DMS53 treated with DMSO at 0.1 percent for 48 hours (cell line): ENCODE data around the gene IMMP2L.
"Not testable (repeated sequence)": the region's sequence is repeated elsewhere in the genome, so short reads cannot be mapped to it uniquely, and the experiment has no call there.

ENCODE experiments used
- DNase-seq: peaks from one replicate; lab custom pipeline; 2025; ENCODE audit not compliant: unreplicated experiment; lab: John Stamatoyannopoulos, UW

Gene IMMP2L

DNA sequence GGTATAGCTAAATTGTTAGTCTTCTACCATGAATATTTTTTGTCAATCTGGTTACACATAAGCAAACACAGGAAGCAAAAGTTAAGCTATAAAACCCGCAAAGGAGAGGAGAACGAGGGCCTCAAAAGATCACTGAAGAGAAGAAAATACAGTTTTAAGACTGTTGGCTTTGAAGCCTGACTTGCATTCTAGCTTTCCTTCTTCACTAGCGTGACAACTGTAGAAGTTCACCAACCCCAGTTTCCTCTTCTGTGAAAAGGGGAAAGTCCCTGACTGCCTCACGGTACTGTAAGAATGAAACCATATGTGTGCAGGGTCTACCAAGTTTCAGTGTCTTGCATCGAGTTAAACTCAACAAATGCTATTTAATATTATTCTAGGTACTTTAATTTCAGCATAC, 478.9 kb downstream of the IMMP2L start:
- DNase-seq: no peak

DNA sequence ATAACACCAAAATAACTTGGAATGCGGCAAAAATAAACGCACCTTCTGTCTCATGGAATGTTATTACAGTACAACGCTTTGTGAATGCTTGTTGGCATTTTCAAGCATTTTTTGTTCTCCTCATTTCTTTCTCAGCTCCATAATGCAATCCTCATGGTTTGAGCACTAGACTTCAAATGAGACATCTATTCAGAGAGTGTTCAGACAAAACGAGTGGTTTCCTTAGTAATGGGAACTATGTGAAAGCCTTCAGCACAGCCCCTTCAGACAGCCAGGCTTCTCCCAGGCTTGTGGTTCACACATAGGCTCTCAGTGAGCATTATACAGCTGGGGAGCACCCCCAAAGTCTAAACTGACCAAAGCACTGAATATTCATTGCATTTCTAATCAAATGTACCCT, 479.9 kb downstream of the IMMP2L start:
- no peak for DNase-seq

DNA sequence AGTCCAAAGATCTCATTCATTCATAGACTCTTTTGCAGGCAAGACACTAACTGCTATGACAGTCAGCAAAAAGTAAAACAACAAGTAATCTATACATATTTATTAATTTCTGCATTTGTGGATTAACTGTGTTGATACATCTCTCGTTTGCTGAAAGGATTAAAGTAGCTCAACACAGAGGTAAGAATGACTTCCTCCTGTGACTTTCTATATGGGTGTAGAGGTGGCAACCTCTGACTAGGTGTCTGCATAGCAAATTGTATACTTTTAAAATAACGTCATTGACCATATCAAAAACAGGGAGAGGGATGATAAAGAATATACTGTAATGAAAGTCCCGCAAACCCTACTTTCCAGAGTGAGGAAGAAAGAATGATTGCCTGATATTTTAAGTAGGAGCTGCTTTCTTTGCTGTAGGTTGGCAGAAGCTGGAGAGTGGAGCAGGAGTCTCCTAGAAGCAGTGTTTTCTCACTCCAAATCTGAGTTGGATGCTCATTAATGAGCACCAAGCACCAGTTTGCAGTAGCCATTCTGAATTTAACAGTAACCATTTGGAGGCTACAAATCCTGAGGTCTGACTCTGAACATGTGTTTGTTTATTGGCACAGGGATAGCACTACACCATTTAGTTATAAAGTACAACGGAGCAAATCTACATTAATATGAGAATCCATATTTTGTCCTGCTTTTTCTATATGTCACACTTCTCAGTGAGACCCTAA, 480.6 kb downstream of the IMMP2L start:
- DNase-seq: no peak

DNA sequence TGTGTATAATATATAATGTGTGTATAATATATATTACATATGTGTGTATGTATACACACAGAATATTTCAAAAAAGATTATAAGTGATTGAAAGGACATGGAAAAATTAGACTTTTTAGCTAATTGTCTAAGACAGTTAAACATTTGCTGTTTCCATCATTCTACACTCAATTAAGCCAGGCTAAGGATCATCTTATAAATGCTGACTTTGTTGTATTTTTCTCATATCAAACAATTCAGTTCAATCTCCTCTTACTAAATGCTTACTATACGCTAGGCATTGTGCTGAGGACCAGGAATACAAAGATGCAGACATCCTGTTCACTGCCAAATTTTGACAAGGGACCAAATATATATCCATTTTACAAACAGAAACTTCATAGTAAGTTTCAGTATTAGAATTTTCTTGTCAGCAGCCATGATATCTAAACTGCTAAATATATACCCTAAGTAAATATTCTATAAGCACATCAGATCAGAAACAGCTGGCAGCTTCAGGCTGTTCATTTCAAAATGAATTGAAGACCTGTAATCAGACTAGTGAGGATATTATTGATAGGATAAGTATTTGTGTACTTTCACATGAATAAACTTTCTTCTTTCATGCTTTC, 481.7 kb downstream of the IMMP2L start:
- DNase-seq: no peak

DNA sequence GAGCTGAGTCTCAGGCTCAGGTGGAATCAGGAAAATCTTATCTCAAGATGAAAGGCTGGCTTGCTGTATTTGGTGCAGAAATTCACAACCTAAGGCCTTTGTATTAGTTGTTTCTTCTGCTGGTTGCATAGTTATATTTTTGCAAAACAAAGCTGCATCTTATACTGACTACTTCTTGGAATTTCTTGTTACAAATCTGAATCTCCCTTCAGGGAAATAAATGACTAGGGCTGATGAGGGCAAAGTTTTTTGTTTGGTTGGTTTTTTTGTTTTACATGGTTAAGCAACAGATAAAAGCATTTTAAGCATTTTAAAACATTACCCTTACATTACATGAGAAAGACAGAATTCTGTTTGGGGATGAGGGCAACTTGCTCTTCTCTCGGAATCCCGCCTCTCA, 485.3 kb downstream of the IMMP2L start:
- no peak for DNase-seq

DNA sequence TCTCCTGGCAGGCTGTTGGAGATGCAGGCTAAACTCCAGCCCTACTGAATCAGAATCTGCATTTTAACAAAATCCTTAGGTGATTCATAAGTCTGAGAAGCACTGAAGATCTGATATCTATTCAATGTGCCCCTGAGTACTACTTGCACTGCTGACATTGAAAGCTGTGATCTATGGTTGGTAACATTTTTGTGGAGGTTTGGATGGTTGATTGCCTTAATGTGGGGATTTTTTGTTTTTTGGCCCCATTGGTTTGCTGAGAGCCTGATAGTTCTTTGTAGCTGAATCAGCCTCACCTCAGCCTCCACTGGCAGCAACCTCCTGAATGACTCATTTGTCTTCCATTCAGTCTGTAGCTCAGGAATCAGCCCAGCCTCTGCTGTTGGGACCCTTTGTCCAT, 486.1 kb downstream of the IMMP2L start:
- no peak for DNase-seq

DNA sequence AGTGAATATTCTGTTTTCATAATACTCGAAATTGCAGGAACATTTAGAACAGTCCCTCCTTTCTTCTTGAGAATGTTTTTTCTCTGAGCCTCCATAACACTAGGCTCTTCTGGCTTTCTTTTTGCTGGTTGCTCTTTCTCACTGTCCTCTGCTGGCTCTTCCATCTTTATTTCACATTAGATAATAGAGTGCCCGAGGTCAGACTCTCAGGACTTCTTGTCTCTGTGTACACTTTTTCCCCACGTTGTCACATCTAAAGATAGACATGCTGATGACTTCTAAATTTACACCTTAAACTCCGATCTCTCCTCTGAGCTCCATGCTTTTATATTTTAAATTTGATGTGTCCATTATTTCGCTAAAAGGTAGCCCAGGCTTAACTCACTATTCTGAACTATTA, 486.8 kb downstream of the IMMP2L start:
- DNase-seq: no peak

DNA sequence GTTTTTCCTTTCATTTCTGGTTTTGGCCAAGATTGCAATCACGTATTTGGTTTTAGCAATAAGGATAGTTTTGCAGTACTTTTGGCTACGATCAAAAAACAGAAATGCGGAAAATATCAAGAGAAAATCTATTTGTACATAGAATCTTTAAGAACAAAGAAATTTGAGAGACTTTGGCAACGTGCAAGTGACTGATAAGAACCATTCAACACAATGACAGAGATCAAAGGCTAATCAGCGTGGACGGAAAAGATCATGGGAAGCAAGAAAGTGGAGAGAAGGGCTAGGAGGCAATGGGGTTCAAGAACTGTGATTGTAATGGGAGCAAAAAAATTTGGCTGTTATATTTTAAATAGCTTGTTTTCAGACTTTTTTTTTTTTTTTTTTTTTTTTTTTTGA, 487.5 kb downstream of the IMMP2L start:
- DNase-seq: no peak

DNA sequence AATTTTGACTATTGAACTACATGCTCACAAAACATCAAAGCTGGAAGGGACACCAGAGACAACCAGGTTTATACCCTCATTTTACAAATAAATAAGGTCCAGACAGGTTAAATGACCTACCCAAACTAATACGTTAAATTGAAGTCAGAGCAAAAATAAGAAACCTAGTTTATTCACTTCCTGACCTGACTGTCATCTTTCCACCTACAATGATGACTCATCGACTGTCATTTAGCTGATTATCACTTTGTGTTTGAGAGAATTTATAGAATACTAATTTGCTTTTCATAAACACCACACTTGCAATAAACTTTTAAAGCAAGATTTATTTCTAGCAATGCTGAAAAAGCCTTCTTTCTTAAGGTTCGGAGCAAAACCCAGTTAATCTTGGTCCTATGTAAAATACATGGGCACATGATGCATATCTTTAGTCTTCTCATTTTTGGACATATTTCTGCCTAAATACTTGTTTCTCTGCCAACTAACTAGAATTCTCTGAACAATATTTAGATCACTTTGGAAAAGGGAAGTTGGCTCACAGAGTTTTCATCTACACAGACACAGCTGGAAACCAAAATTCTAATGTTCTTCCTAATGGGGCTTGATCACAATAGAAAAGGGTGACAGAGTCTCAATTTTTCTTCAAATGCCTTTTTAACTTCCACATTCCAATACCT, 488.1 kb downstream of the IMMP2L start:
- DNase-seq: peak; percentile 23

DNA sequence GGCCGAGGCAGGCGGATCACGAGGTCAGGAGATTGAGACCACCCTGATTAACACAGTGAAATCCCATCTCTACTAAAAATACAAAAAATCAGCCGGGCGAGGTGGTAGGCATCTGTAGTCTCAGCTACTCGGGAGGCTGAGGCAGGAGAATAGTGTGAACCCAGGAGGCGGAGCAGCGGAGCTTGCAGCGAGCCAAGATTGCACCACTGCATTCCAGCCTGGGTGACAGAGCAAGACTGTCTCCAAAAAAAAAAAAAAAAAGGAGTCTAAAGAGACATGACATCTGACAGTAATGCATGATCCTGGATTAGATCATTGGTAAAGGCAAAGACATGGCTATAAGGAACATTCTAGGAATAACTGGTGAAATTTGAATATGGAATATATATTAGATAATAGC, 489.6 kb downstream of the IMMP2L start:
- DNase-seq: not testable (repeated sequence)

DNA sequence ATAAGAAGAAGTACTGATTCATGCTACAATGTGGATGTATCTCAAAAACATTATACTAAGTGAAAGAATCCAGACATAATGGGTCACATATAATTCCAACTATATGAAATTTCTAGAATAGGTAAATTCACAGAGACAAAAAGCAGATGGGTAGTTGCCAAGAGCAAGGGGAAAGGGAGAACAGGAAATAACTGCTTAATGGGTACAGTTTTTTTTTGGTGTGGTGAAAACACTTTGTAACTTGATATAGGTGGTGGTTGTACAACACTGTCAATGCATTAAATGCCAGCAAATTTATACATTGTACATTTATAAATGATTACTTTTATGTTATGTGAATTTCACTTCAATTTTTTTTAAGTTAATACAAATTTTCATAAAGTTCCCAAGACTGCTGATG, 490.7 kb downstream of the IMMP2L start:
- DNase-seq: peak; percentile 8

DNA sequence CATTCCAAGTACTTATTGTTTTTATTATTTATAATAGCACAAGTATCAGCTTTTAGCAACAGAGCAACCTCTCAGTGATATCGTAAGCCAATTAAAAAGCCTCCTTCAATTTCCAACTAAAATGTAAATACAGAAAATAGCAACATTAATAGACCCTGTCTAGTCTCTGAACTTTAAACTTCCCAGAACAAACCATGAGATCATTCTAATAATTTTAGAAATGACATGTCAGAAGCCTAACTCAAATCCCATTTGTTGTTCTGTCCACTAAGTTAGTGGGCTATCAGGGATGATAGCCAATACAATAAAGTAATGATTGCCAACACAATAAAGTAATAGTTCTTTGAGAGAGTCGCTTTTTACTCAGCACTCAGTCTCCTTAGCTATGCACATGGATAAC, 493.7 kb downstream of the IMMP2L start:
- no peak for DNase-seq

DNA sequence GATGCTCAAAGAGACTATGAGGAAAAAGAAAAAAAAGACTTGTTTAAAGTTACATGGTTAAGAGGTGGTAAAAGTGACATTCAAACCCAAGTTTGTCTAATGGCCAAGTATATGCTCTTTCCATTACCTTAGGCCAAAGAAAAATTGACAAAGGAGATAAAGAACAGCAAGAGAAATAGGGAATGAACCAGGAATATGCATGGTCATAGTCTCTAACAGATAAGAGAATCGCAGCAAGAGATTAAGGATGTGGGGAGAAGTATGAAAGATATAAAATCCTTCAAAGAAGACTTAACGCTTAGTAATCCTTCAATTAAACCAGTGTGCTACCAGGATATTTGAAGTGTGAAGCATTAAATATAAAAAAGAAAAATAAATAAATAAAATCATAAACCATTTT, 494.6 kb downstream of the IMMP2L start:
- no peak for DNase-seq

DNA sequence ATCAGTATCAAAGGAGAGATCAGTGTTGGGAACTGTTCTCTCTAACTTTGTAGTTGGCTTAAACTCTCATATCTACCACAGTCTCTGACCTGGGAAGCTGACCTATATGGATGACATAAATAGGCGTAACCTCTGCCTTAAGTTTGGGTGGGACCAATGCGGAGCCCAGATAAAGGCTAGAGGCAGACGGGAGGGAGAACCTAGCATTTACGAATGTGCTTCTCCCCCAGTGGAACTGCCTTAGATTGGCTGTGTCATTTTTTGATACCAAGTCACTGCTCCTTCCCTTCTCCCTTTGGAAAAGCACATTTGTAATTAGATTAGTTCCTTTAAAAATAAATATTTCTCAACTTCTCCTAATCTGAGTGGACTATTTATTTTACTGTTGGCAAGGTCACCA, 495.0 kb downstream of the IMMP2L start:
- no peak for DNase-seq

DNA sequence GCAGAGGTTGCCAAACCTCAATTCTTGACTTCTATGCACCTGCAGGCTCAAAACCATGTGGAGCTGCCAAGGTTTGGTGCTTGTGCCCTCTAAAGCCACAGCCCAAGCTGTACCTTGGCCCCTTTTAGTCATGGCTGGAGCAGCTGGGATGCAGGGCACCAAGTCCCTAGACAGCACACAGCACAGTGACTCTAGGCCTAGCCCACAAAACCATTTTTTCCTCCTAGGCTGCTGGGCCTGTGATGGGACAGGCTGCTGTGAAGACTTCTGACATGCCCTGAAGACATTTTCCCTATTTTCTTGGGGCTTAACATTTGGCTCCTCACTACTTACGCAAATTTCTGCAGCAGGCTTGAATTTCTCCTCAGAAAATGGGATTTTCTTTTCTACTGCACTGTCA, 499.1 kb downstream of the IMMP2L start:
- no peak for DNase-seq

DNA sequence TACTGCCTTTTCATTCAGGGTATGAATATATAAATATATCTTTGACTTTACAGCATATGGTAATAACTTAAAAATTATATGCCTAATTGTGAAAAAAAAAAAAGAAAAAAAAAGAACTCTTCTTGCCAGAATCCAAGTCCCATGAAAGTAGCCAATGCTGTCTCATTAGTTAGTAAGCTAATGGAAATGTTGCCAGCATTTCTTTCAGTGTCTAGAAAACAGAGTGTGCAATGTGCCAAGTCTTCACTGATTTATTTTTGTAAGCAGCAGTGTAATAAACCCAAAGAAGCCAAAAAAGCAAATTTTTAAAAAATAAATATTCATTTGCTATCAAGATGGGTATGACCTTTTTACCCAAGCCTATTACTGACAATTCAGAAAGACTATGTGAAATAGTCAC, 502.5 kb downstream of the IMMP2L start:
- DNase-seq: no peak

DNA sequence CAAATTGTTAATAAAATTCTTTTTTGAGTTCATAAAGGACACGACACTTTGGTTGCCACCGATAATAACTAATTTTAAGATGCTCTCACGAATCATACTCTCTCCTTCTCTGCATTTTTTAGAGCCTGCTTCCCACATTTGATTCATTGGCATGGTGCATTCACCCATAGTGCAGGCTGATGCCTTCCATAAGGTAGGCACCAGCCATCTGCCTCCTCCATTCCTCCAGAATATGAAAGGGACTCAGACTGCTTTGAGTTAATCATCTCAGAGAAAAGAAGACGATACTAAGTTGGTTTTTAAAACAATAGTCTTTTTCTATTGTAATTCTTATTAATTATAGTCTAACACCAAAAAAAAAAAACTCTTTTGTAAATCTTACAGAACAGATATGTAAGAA, 505.2 kb downstream of the IMMP2L start:
- no peak for DNase-seq

DNA sequence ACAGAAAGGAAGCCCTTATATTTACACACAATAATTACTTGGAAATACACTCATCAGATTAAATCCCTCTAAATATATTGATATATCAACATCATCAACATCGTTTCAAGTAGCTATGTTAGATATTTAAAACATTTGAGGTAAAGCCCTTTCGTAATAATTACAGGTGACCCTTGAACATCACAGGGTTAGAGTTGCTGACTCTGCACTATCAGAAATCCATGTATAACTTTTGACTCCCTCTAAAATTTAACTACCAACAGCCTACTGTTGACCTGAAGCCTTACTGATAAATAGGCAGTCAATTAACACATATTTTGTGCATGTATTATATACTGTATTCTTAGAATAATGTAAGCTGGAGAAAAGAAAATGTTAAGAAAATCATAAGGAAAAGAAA, 505.9 kb downstream of the IMMP2L start:
- DNase-seq: no peak

DNA sequence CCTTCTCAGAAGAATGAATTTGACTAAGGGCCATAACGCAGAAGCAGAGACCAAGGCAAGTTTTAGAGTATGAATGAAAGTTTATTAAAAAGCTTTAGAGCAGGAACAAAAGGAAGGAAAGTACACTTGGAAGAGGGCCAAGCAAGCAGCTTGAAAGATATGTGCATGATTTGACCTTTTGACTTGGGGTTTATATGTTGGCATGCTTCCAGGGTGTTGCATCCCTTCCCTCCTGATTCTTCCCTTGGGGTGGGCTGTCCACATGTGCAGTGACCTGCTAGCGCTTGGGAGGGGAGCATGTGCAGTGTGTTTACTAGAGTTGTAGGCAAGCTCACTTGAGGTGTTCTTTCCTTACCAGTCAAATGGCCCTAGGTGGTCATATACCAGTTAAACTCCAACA, 509.3 kb downstream of the IMMP2L start:
- no peak for DNase-seq

DNA sequence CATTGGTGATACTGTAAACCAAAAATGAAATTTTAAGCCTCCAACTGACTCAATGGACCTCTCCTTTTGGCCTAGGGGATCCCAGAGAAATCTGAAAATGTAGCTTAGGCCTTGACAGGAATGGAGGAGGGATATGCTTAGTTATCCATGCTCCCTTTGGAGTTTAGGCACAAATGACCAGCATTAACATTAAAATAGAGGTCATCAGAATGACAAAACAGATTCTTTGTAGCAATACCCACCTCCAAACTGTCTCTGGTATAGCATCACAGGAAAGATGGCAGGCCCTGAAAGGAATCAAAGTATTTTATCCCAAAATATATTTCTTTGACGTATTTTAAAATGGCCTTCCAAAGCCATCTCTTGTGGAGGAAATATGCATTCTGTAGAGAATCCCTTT, 510.5 kb downstream of the IMMP2L start:
- no peak for DNase-seq

DNA sequence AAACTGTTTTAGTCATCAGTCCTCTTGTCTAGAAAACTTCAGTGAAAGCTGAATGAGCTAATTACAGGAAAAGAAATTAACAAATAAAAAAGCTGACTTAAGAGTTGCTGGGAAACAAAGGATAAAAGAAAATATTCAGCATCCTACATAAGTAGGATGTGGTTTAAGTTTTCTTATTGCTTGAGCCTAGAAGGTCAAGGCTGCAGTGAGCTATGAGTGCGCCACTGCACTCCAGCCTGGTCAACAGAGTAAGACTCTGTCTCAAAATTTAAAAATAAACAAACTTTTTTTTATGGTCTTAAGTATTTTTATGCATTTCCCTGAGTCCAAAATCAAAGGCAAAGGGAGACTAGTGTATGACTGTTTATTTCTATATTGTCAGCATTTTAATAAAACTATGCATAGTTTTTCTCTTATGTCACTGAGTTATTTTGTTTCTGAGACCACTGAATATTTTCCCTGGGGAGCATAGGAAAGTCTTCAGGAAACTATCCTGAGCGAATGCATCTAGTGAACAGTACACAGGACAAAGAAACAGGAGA, 511.3 kb downstream of the IMMP2L start:
- no peak for DNase-seq

DNA sequence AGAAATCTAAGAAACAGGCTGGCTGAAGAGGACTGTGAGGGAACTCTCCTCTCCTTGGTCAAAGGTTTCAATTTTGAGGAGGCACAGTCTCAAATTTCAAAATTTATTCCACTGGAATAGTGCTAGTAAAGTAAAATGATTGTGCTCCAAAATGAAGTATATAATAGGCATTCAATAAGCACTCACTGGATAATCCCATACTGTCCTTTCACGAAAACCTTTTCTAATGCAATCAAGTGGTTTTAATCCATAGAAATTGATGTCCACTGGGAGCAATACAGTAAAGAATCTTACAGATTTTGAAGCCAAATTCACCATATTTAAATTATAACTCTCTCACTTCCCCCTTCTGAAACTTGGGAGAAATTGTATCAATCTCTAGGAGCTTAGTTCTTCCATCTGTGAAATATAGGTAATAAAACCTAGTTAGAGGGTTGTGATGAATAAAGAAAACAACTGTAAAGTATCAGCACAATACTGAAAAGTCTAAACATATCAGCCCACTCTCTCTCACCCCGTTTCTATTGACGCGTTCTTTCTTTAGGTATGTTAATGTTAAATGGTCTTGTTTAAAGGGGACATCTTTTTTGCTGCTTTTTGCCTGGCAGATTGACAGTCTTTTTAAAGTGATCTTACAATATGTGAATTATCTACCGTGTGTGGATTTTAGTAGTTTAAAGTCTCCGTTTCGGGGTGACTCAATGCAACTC, 512.2 kb downstream of the IMMP2L start:
- DNase-seq: no peak
